Osteoblast (primary cell): ENCODE results near the gene SPRTN. TPM values are rescaled to one million over a fixed set of nuclear protein-coding genes. Genes with fewer than 3 reads are reported as not detected.

Source experiments
- DNase-seq: peaks from one replicate; pipeline ENCODE4 v3.0.0; 2011; ENCODE audit warnings: low spot score, mixed read lengths; ENCODE audit not compliant: insufficient read length; ENCODE audit errors: missing footprints
- H2AFZ ChIP-seq: 2 replicates; pipeline ENCODE4 v1.6.0; 2011; ENCODE audit warnings: mild to moderate bottlenecking, low read length
- H3K27ac ChIP-seq: 2 replicates; pipeline ENCODE4 v1.5.1; 2011; ENCODE audit warnings: mild to moderate bottlenecking, low read depth, low read length, moderate library complexity
- H3K27me3 ChIP-seq: 2 replicates; pipeline ENCODE4 v1.6.0; 2012; ENCODE audit warnings: mild to moderate bottlenecking, control low read depth, inconsistent platforms, low read length, moderate library complexity; ENCODE audit not compliant: insufficient read depth
- H3K36me3 ChIP-seq: 2 replicates; pipeline ENCODE4 v1.5.1; 2011; ENCODE audit warnings: mild to moderate bottlenecking, low read length, control low read depth, moderate library complexity; ENCODE audit not compliant: insufficient read depth
- H3K4me1 ChIP-seq: 2 replicates; pipeline ENCODE4 v1.5.1; 2011; ENCODE audit warnings: mild to moderate bottlenecking, low read length, control low read depth, moderate library complexity; ENCODE audit not compliant: insufficient read depth
- H3K4me2 ChIP-seq: 2 replicates; pipeline ENCODE4 v1.6.0; 2011; ENCODE audit warnings: mild to moderate bottlenecking, low read length; ENCODE audit not compliant: insufficient read depth
- H3K4me3 ChIP-seq: fragments of 200-600 bp; sonication (generic); 3 replicates; pipeline ENCODE4 v1.5.1; 2012; ENCODE audit warnings: mild to moderate bottlenecking, low read length, inconsistent platforms; ENCODE audit not compliant: insufficient read depth
- H3K79me2 ChIP-seq: 2 replicates; pipeline ENCODE4 v1.6.0; 2012; ENCODE audit warnings: mild to moderate bottlenecking, low read length, control low read depth, inconsistent platforms; ENCODE audit not compliant: insufficient read depth
- H3K9me3 ChIP-seq: 2 replicates; pipeline ENCODE4 v1.5.1; 2011; ENCODE audit warnings: low read depth, low read length, control low read depth
- H4K20me1 ChIP-seq: 2 replicates; pipeline ENCODE4 v1.6.0; 2012; ENCODE audit warnings: mild to moderate bottlenecking, low read length, control low read depth; ENCODE audit not compliant: insufficient read depth
- CTCF ChIP-seq: IDR thresholded peaks from 2 replicates; pipeline ENCODE4 v1.5.1; 2011; ENCODE audit warnings: mild to moderate bottlenecking, low read depth, low read length, moderate library complexity; ENCODE audit errors: extremely low read depth
- total RNA-seq: library from RNA; depleted of rRNA; stranded (reverse); fragments of >200 nt; gene quantifications from 2 replicates; pipeline ENCODE4 v1.2.3, GENCODE V29; 2012

The SPRTN gene
- total RNA-seq, 1 donor = 17.0 TPM

DNA sequence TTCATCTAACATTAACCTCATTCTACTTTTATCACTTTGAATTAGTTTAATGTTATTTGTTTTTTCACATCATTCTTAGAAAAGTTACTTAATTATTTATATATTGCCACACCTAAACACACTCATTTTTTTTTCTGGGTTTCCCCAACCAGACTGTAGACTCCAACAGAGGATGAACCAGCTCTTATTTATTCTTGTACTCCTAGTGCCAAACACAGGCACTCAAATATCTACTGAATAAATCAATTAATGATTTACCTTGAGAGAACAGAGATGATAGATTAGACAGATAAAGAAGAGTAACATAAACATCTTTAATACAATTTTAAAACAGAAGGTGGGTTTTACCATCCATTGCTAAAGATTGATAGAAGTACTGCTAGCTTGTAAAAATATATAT lies 48.4 kb downstream of the SPRTN start:
- TF ChIP-seq CTCF = no peak
- Histone ChIP-seq H3K79me2 (peaks cover 77% of the 10 kb centered on the region), H3K27ac (no peak overlapping the region), H3K36me3 (no peaks in the 10 kb centered on the region), H4K20me1 (peaks cover 16% of the 10 kb centered on the region), H2AFZ (no peak overlapping the region), H3K4me3 (no peak overlapping the region), H3K4me2 (no peak overlapping the region), H3K4me1 (peaks cover 15% of the 10 kb centered on the region), H3K9me3 (no peaks in the 10 kb centered on the region), H3K27me3 (no peaks in the 10 kb centered on the region)
- no peak for DNase-seq

DNA sequence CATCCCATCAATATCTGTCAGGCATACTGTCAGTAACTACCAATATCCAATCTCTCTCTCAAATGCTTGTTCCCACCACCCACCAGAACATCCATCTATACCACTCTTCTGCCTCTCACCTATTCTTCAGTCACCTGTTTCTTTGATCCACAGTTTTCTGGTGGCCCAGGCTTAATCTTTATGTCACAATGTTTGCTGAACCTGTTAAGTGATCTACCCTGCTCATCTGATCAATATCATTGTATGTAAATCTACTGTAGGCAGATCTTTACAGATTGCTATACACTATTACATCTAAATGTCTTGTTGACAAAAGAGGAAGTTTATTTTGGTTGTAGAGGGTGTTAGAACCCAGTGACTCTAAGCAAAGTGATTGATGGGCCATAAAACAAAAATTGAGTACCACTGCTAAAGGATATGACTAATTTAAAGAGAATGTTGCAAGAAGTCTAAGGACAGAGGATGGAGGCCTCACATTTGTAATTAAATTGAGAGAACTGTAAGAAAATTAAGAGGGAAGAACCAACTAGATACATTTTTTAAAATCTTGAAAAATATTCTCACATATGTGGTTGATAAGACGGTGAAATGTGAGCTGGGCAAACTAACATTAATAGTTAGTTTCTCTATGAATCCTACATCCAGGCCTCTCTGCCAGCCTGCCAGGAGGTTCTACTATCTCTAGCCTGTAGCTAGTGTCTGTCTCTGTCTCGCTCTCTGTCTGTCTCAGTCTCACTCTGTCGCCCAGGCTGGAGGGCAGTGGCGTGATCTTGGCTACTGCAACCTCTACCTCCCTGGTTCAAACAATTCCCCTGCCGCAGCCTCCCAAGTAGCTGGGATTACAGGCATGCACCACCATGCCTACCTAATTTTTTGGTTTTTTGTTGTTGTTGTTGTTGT lies 49.9 kb downstream of the SPRTN start:
- Histone ChIP-seq H3K4me3 (no peak overlapping the region), H3K27ac (peak overlapping the region; percentile 3), H2AFZ (no peak overlapping the region), H4K20me1 (peaks cover 14% of the 10 kb centered on the region), H3K79me2 (peaks cover 74% of the 10 kb centered on the region), H3K4me1 (peaks cover 15% of the 10 kb centered on the region), H3K27me3 (no peaks in the 10 kb centered on the region), H3K36me3 (no peaks in the 10 kb centered on the region), H3K4me2 (no peak overlapping the region), H3K9me3 (no peaks in the 10 kb centered on the region)
- no peak for TF ChIP-seq CTCF
- peak; percentile 53 for DNase-seq

DNA sequence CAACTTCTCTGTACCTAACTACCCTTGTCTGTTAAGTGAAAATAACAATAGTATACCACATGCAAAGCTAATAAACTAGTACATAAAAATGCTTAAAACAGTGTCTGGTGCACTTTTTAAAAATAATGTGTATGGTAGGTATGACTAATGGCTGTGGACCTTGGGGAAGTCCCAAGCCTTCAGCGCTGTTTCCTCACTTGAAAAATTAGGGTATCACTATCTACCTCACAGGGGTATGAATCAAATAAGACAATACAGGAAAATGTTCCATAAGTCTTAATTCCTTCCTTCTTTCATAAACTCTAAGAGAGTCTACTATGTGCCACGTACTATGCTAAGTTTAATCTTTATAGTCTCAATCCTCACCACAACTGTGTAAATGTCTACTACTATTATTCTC lies 52.0 kb downstream of the SPRTN start:
- Histone ChIP-seq H3K4me2 (peak overlapping the region; percentile 49), H3K9me3 (no peaks in the 10 kb centered on the region), H2AFZ (no peak overlapping the region), H3K27ac (peak overlapping the region; percentile 57), H3K4me1 (peaks cover 21% of the 10 kb centered on the region), H3K36me3 (no peaks in the 10 kb centered on the region), H3K79me2 (peaks cover 71% of the 10 kb centered on the region), H4K20me1 (peaks cover 10% of the 10 kb centered on the region), H3K27me3 (no peaks in the 10 kb centered on the region), H3K4me3 (no peak overlapping the region)
- peak; percentile 53 for DNase-seq
- TF ChIP-seq CTCF = no peak

DNA sequence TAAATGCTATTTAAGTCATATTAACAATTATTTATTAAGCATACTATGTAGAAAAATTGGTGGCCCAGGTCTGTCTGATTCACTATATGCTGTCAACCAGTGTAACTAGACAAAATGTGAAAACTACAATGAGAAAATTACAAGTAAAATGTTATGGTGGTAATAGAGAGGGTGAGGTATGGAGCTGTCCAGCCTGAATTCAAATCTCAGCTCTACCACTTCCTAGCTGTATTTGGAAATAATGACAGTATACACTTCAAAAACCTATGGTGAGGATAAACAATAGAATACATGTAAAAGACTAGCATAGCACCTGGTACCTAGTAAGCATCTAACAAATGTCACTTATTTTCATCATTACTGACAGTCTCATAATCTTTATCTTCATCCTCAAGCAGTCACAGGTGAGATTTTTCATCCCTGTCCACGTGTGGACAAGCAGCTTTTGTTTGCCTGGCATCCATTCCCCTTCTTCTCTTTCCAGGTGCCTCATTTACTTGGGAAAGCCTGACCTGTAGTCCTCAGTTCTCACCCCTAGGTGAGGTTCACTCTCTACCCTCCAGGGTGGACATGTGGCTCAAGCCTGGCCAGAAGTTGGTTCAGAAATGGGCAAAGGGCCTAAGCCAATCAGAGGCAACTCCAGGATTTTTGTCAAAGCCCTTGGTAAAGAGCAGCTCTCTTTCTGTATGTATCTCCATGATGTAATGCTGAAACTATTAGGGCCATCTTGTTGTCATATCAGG lies 54.5 kb downstream of the SPRTN start:
- Histone ChIP-seq H3K79me2 (peaks cover 65% of the 10 kb centered on the region), H2AFZ (no peak overlapping the region), H3K4me2 (no peak overlapping the region), H4K20me1 (peaks cover 7% of the 10 kb centered on the region), H3K4me1 (peaks cover 35% of the 10 kb centered on the region), H3K36me3 (no peaks in the 10 kb centered on the region), H3K27ac (no peak overlapping the region), H3K27me3 (no peaks in the 10 kb centered on the region), H3K9me3 (no peaks in the 10 kb centered on the region), H3K4me3 (no peak overlapping the region)
- TF ChIP-seq CTCF = no peak
- DNase-seq = no peak
